Measurements from ENCODE around the gene YOD1. TPM values are rescaled to one million over a fixed set of nuclear protein-coding genes. Genes with fewer than 3 reads are reported as not detected.

Gene YOD1
- total RNA-seq, 1 donor, result 16.0 TPM

GRCh38 chr1:207003210-207003609 lies 47.8 kb downstream of the YOD1 start:
- no peak for DNase-seq (ENCODE audit: low read depth)
- H3K4me3 ChIP-seq (ENCODE audit: low read depth, low read length), result no peak overlapping the region
- TF ChIP-seq CTCF (IDR thresholded peaks at IDR 0.05; ENCODE audit: insufficient read depth, low read depth, low read length), result no peak

- no peak overlapping the region for H3K4me3 ChIP-seq (ENCODE audit: low read depth, low read length)
- DNase-seq (ENCODE audit: low read depth), result no peak
- no peak for TF ChIP-seq CTCF (IDR thresholded peaks at IDR 0.05; ENCODE audit: insufficient read depth, low read depth, low read length)
Observed at GRCh38 chr1:207002724-207003146, 48.3 kb downstream of the YOD1 start.

GRCh38 chr1:207001492-207002245 lies 49.3 kb downstream of the YOD1 start:
- H3K4me3 ChIP-seq (ENCODE audit: low read depth, low read length), result no peak overlapping the region
- DNase-seq (ENCODE audit: low read depth), result no peak
- no peak for TF ChIP-seq CTCF (IDR thresholded peaks at IDR 0.05; ENCODE audit: insufficient read depth, low read depth, low read length)

- DNase-seq (ENCODE audit: low read depth), result no peak
- H3K4me3 ChIP-seq (ENCODE audit: low read depth, low read length), result no peak overlapping the region
- TF ChIP-seq CTCF (IDR thresholded peaks at IDR 0.05; ENCODE audit: insufficient read depth, low read depth, low read length), result no peak
Observed at GRCh38 chr1:207000651-207001291, 50.2 kb downstream of the YOD1 start.

GRCh38 chr1:206998816-206999215 lies 52.2 kb downstream of the YOD1 start:
- TF ChIP-seq CTCF (IDR thresholded peaks at IDR 0.05; ENCODE audit: insufficient read depth, low read depth, low read length), result no peak
- no peak for DNase-seq (ENCODE audit: low read depth)
- no peak overlapping the region for H3K4me3 ChIP-seq (ENCODE audit: low read depth, low read length)

Other genes starting within 250 kb of the YOD1 start
- gene IL20, start 185.6 kb downstream of the YOD1 start, total RNA-seq, result 0.32 and 0.86 TPM in 2 replicates
- 0.86 and 2.6 TPM in 2 replicates for gene IL24, start 153.8 kb downstream of the YOD1 start, total RNA-seq
- gene FCMR, start 129.3 kb downstream of the YOD1 start, total RNA-seq, result 1.3 and 1.6 TPM in 2 replicates
- not detected in 2 replicates for gene PIGR, start 104.7 kb downstream of the YOD1 start, total RNA-seq
- not detected in 2 replicates for gene FCAMR, start 80.7 kb downstream of the YOD1 start, total RNA-seq
- under 0.01 TPM in 1 of 2 replicates, not detected in the other for gene C1orf116, start 18.5 kb downstream of the YOD1 start, total RNA-seq
- 6.9 and 8.7 TPM in 2 replicates for gene PFKFB2, start 2.1 kb upstream of the YOD1 start, total RNA-seq
- 0.32 TPM in 1 of 2 replicates, not detected in the other for gene C4BPB, start 37.7 kb upstream of the YOD1 start, total RNA-seq
- gene C4BPA, start 53.0 kb upstream of the YOD1 start, total RNA-seq, result not detected in 2 replicates